Measurements from ENCODE around the gene BAD. TPM values are rescaled to one million over a fixed set of nuclear protein-coding genes. Genes with fewer than 3 reads are reported as not detected.

The BAD gene
- total and polyA plus RNA-seq, 2 of the 13 experiments (the other 11 are each of a cell fraction or from before 2014, with no cell fraction given) = 17.9 to 28.5 TPM

DNA sequence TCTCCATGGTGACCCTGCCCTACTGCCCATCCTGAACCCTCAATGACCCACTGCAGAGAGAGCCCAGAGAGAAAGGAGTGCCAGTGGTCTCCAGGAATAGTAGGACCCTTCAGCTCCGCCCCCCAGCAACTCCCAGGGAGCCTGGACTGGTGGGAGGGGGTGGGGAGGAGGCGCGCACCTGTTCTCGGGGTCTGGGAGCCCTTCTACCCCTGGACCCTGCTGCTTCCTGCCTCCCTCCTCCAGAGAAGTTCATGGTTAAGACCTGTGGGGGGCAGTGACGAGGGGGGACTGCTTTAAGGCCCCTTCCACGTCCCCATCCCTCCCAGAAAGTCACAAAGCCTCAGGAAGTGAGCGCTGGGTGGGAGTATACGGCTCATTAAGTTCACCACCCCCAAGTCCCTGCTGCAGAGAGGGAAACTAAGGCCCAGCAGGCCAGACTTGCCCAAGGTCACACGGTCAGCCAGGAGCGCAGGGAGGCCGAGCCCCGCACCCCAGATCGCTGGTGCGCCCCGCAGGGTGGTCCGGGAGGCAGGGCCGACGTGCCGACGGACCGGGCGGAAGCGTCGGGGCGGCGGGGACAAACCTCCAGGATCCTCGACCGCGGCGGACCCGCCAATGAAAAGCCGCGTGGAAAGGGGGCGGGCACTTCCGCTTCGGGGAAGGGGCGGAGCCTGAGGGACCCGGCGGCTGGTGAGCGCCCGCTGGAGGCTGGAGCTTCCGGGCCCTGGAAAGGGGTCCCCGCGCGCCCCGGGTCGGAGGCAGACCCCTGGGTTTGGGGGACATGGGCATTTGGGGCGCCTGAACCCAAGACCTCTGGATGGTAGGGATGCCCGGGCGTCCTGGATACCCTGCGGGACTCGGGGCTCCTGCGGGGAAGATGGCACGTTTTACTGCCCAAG lies 58.6 kb downstream of the BAD start, which contains the start of the genes NUDT22 and TRPT1 (continued):
- TF ChIP-seq, protein P1, sequence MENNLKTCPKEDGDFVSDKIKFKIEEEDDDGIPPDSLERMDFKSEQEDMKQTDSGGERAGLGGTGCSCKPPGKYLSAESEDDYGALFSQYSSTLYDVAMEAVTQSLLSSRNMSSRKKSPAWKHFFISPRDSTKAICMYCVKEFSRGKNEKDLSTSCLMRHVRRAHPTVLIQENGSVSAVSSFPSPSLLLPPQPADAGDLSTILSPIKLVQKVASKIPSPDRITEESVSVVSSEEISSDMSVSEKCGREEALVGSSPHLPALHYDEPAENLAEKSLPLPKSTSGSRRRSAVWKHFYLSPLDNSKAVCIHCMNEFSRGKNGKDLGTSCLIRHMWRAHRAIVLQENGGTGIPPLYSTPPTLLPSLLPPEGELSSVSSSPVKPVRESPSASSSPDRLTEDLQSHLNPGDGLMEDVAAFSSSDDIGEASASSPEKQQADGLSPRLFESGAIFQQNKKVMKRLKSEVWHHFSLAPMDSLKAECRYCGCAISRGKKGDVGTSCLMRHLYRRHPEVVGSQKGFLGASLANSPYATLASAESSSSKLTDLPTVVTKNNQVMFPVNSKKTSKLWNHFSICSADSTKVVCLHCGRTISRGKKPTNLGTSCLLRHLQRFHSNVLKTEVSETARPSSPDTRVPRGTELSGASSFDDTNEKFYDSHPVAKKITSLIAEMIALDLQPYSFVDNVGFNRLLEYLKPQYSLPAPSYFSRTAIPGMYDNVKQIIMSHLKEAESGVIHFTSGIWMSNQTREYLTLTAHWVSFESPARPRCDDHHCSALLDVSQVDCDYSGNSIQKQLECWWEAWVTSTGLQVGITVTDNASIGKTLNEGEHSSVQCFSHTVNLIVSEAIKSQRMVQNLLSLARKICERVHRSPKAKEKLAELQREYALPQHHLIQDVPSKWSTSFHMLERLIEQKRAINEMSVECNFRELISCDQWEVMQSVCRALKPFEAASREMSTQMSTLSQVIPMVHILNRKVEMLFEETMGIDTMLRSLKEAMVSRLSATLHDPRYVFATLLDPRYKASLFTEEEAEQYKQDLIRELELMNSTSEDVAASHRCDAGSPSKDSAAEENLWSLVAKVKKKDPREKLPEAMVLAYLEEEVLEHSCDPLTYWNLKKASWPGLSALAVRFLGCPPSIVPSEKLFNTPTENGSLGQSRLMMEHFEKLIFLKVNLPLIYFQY (CRISPR knock-in tag; IDR thresholded peaks at IDR 0.05; ENCODE audit: borderline replicate concordance) = no peak
- peak; percentile 84 for TF ChIP-seq SP2 (CRISPR knock-in tag; IDR thresholded peaks at IDR 0.05)
- peak; percentile 30; the same call in 1 of the 2 replicates for TF ChIP-seq KDM3A (CRISPR knock-in tag; IDR thresholded peaks at IDR 0.05; ENCODE audit: low read depth)
- TF ChIP-seq STAT5B (CRISPR knock-in tag; IDR thresholded peaks at IDR 0.05) = no peak
- TF ChIP-seq, protein P2, sequence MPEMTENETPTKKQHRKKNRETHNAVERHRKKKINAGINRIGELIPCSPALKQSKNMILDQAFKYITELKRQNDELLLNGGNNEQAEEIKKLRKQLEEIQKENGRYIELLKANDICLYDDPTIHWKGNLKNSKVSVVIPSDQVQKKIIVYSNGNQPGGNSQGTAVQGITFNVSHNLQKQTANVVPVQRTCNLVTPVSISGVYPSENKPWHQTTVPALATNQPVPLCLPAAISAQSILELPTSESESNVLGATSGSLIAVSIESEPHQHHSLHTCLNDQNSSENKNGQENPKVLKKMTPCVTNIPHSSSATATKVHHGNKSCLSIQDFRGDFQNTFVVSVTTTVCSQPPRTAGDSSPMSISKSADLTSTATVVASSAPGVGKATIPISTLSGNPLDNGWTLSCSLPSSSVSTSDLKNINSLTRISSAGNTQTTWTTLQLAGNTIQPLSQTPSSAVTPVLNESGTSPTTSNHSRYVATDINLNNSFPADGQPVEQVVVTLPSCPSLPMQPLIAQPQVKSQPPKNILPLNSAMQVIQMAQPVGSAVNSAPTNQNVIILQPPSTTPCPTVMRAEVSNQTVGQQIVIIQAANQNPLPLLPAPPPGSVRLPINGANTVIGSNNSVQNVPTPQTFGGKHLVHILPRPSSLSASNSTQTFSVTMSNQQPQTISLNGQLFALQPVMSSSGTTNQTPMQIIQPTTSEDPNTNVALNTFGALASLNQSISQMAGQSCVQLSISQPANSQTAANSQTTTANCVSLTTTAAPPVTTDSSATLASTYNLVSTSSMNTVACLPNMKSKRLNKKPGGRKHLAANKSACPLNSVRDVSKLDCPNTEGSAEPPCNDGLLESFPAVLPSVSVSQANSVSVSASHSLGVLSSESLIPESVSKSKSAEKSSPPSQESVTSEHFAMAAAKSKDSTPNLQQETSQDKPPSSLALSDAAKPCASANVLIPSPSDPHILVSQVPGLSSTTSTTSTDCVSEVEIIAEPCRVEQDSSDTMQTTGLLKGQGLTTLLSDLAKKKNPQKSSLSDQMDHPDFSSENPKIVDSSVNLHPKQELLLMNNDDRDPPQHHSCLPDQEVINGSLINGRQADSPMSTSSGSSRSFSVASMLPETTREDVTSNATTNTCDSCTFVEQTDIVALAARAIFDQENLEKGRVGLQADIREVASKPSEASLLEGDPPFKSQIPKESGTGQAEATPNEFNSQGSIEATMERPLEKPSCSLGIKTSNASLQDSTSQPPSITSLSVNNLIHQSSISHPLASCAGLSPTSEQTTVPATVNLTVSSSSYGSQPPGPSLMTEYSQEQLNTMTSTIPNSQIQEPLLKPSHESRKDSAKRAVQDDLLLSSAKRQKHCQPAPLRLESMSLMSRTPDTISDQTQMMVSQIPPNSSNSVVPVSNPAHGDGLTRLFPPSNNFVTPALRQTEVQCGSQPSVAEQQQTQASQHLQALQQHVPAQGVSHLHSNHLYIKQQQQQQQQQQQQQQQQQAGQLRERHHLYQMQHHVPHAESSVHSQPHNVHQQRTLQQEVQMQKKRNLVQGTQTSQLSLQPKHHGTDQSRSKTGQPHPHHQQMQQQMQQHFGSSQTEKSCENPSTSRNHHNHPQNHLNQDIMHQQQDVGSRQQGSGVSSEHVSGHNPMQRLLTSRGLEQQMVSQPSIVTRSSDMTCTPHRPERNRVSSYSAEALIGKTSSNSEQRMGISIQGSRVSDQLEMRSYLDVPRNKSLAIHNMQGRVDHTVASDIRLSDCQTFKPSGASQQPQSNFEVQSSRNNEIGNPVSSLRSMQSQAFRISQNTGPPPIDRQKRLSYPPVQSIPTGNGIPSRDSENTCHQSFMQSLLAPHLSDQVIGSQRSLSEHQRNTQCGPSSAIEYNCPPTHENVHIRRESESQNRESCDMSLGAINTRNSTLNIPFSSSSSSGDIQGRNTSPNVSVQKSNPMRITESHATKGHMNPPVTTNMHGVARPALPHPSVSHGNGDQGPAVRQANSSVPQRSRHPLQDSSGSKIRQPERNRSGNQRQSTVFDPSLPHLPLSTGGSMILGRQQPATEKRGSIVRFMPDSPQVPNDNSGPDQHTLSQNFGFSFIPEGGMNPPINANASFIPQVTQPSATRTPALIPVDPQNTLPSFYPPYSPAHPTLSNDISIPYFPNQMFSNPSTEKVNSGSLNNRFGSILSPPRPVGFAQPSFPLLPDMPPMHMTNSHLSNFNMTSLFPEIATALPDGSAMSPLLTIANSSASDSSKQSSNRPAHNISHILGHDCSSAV (CRISPR knock-in tag; IDR thresholded peaks at IDR 0.05; ENCODE audit: borderline replicate concordance) = no peak
- no peak for TF ChIP-seq ZNF839 (CRISPR knock-in tag; IDR thresholded peaks at IDR 0.05; ENCODE audit: borderline replicate concordance)
- TF ChIP-seq ZFAT (CRISPR knock-in tag; conservative IDR thresholded peaks at IDR 0.05) = no peak
- TF ChIP-seq, protein P3, sequence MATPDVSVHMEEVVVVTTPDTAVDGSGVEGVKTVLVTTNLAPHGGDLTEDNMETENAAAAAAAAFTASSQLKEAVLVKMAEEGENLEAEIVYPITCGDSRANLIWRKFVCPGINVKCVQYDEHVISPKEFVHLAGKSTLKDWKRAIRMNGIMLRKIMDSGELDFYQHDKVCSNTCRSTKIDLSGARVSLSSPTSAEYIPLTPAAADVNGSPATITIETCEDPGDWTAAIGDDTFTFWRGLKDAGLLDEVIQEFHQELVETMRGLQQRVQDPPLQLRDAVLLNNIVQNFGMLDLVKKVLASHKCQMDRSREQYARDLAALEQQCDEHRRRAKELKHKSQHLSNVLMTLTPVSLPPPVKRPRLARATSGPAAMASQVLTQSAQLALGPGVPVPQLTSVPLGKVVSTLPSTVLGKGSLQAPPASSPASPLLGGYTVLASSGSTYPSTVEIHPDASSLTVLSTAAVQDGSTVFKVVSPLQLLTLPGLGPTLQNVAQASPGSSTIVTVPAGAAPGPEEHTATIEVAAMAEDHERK (CRISPR knock-in tag; IDR thresholded peaks at IDR 0.05; ENCODE audit: low read depth) = peak; percentile 54; the same call in 1 of the 2 replicates
- TF ChIP-seq ARID2 (CRISPR knock-in tag; IDR thresholded peaks at IDR 0.05; ENCODE audit: borderline replicate concordance) = no peak
- TF ChIP-seq, protein P4, sequence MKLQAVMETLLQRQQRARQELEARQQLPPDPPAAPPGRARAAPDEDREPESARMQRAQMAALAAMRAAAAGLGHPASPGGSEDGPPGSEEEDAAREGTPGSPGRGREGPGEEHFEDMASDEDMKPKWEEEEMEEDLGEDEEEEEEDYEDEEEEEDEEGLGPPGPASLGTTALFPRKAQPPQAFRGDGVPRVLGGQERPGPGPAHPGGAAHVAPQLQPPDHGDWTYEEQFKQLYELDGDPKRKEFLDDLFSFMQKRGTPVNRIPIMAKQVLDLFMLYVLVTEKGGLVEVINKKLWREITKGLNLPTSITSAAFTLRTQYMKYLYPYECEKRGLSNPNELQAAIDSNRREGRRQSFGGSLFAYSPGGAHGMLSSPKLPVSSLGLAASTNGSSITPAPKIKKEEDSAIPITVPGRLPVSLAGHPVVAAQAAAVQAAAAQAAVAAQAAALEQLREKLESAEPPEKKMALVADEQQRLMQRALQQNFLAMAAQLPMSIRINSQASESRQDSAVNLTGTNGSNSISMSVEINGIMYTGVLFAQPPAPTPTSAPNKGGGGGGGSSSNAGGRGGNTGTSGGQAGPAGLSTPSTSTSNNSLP (IDR thresholded peaks at IDR 0.05; ENCODE audit: low read depth, low read length) = no peak
- TF ChIP-seq ZNF354B (CRISPR knock-in tag; IDR thresholded peaks at IDR 0.05) = no peak
- no peak for TF ChIP-seq SMAD9 (CRISPR knock-in tag; IDR thresholded peaks at IDR 0.05)
